Fibroblast of lung (primary cell): ENCODE results near the gene NAA10.

Experiments
- CTCF ChIP-seq, 2 donors: IDR thresholded peaks in 1 of 2; conservative IDR thresholded peaks in 1 of 2; 1 replicate in 1 of 2; 2 replicates in 1 of 2; pipeline ENCODE4 v1.5.1; 2011 to 2012; ENCODE audit warnings: low read length in 2 of 2, control low read depth in 1 of 2, inconsistent platforms in 1 of 2, low read depth in 1 of 2, mild to moderate bottlenecking in 1 of 2
- EZH2 ChIP-seq: IDR thresholded peaks from 2 replicates; pipeline ENCODE4 v1.5.1; 2012; ENCODE audit warnings: low read length, control low read depth, mild to moderate bottlenecking; ENCODE audit errors: missing control alignments

- no peak for TF ChIP-seq EZH2
- TF ChIP-seq CTCF (conservative IDR thresholded peaks at IDR 0.05 in 1 of 2, IDR thresholded peaks at IDR 0.05 in 1 of 2; ENCODE audit: low read depth in 1 of 2, low read length in 2 of 2) = no peak
Measured at GRCh38 chrX:153941336-153942252, 6.8 kb upstream of the NAA10 start.
